Omental fat pad (tissue), 4 donors: ENCODE data around the gene ARL11. TPM values are rescaled to one million over a fixed set of nuclear protein-coding genes. Genes with fewer than 3 reads are reported as not detected.

Source experiments
- ATAC-seq: fragments of 150-250 bp; one replicate; pipeline ENCODE4 v1.9.1; 2016; ENCODE audit warnings: mild to moderate bottlenecking, moderate library complexity; ENCODE audit not compliant: low FRiP score
- DNase-seq: peaks from one replicate; pipeline ENCODE4 v3.0.0-alpha.2; 2019; ENCODE audit warnings: low spot score
- CTCF ChIP-seq, 3 donors: fragments of 450-650 bp; IDR thresholded peaks; one replicate each; pipeline ENCODE4 v1.5.1; 2016 to 2017; ENCODE audit warnings: antibody characterized with exemption in 3 of 3, mild to moderate bottlenecking in 3 of 3, moderate library complexity in 2 of 3
- total RNA-seq, 4 donors: library from RNA; depleted of rRNA; stranded (reverse); fragments of >200 nt; gene quantifications; one replicate each; pipeline ENCODE4 v1.1.0, GENCODE V29; 2016

The ARL11 gene
- 1 to 10 TPM in 3 of 4 donors, under 1 TPM in 1; 0.93 to 4.9 (median 1.6) TPM for total RNA-seq

GRCh38 chr13:49627831-49628652 is at the start of gene ARL11:
TSS of gene ARL11 (plus strand) at chr13:49628507. CDS start at chr13:49630448, 1,941 bp downstream.
- ATAC-seq (no peak), DNase-seq (no peak)
- TF ChIP-seq CTCF (IDR thresholded peaks at IDR 0.05): no peak

- DNase-seq: no peak
- no peak for ATAC-seq
- TF ChIP-seq CTCF (IDR thresholded peaks at IDR 0.05): no peak
These were observed 48.8 kb upstream of the ARL11 start for GRCh38 chr13:49579501-49579900.

GRCh38 chr13:49580980-49581680 is 47.2 kb upstream of the ARL11 start:
- no peak for TF ChIP-seq CTCF (IDR thresholded peaks at IDR 0.05)
- no peak for ATAC-seq

GRCh38 chr13:49584771-49585182 is 43.5 kb upstream of the ARL11 start:
- DNase-seq: no peak
- ATAC-seq: peak; percentile 20
- TF ChIP-seq CTCF (IDR thresholded peaks at IDR 0.05): no peak

More at GRCh38 chr13:49580980-49581680, 47.2 kb upstream of the ARL11 start:
- no peak for DNase-seq

GRCh38 chr13:49585220-49586157 is 42.8 kb upstream of the ARL11 start, which contains the start of gene RCBTB1:
TSS of gene RCBTB1 (minus strand) at chr13:49585558. CDS start at chr13:49567279, 18,279 bp downstream.
- no peak for TF ChIP-seq CTCF (IDR thresholded peaks at IDR 0.05)
- DNase-seq (peak; percentile 27), ATAC-seq (peak; percentile 91)

- TF ChIP-seq CTCF (IDR thresholded peaks at IDR 0.05): no peak
- DNase-seq (no peak), ATAC-seq (no peak)
These were observed 41.6 kb upstream of the ARL11 start for GRCh38 chr13:49586717-49587116.
